RWPE2 (cell line): ENCODE measurements around the gene EPN2.

Experiments used
- ATAC-seq: fragments of 200-7000 bp; cut with Tn5 transposase; 3 replicates; pipeline ENCODE4 v1.9.1; 2021; ENCODE audit warnings: low read depth
- DNase-seq: peaks from one replicate; pipeline ENCODE4 v3.0.0-alpha.2; 2020; ENCODE audit warnings: low spot score
- H3K27ac ChIP-seq: fragments of 450-650 bp; 2 replicates; pipeline ENCODE4 v1.5.1; 2017; ENCODE audit warnings: mild to moderate bottlenecking; ENCODE audit not compliant: poor library complexity, severe bottlenecking
- H3K27me3 ChIP-seq: fragments of 250-450 bp; sonication (Bioruptor Pico); 2 replicates; pipeline ENCODE4 v1.5.1; 2021; ENCODE audit warnings: mild to moderate bottlenecking, moderate library complexity; ENCODE audit not compliant: insufficient read depth, poor library complexity, severe bottlenecking
- H3K36me3 ChIP-seq: fragments of 250-450 bp; sonication (Bioruptor Pico); 2 replicates; pipeline ENCODE4 v1.5.1; 2020; ENCODE audit warnings: low read depth, mild to moderate bottlenecking, moderate library complexity
- H3K4me1 ChIP-seq: fragments of 250-450 bp; sonication (Bioruptor Pico); 2 replicates; pipeline ENCODE4 v1.5.1; 2021; ENCODE audit warnings: mild to moderate bottlenecking, moderate library complexity; ENCODE audit not compliant: insufficient read depth, poor library complexity, severe bottlenecking
- H3K4me3 ChIP-seq: fragments of 250-450 bp; sonication (Bioruptor Pico); 2 replicates; pipeline ENCODE4 v1.5.1; 2021; ENCODE audit warnings: mild to moderate bottlenecking, moderate library complexity; ENCODE audit not compliant: severe bottlenecking
- H3K9me3 ChIP-seq: fragments of 250-450 bp; sonication (Bioruptor Pico); 2 replicates; pipeline ENCODE4 v1.5.1; 2021; ENCODE audit warnings: mild to moderate bottlenecking, moderate library complexity; ENCODE audit not compliant: severe bottlenecking
- TF ChIP-seq, protein P1 (sequence below): fragments of 450-650 bp; IDR thresholded peaks from one replicate; pipeline ENCODE4 v1.5.1; 2017; ENCODE audit warnings: mild to moderate bottlenecking, moderate library complexity; ENCODE audit not compliant: poor library complexity, severe bottlenecking

Gene EPN2

DNA sequence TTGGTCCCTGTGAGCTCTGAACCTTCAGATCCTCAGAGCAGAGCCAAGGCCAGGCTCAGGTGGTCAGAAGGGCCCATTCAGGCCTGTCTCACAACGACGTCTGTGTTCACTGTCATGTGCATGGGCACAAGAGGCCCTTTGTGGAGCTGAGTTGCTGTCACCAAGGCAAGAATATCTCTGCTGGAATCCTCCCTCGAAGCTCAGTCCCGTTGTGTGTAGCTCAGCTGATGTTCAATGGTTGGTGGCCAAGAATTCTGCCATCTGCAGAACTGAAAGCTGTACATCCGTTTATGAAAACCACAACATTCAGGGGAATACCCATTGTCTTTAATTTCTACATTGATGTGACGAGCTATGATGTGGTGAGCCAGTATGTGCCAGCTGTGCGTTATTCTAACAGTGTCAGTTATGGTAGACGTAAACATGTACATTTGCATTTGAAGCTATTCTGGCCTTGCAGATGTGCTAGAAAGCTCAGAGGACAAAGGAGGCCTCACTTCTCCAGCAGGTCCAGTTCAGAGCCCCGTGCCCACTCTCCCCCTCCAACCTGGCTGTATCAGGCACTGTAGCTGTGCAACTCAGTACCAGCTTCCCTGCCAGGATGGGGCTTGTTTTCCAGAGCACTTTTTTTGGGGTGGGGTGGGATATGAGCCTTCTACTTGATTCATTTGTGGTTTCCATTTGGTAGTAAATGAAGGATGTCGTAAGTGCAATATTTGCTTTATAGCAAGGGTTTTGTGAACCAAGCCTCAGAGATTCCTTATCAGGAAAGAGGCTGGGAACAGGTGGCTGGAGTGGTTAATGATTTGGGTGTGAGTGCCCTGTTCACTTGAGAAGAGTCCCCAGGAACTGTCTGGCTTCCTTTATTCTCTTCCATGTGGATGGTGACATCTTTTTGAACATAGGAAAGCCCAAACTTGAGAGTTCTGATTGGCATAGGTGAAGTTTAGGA is 69.3 kb downstream of the EPN2 start:
- Histone ChIP-seq H3K4me3 (no peak overlapping the region), H3K27me3 (no peaks in the 10 kb centered on the region), H3K9me3 (no peaks in the 10 kb centered on the region), H3K4me1 (peaks cover 5% of the 10 kb centered on the region), H3K36me3 (peaks cover 6% of the 10 kb centered on the region), H3K27ac (no peak overlapping the region)
- DNase-seq (no peak), ATAC-seq (no peak)
- TF ChIP-seq, protein P1, sequence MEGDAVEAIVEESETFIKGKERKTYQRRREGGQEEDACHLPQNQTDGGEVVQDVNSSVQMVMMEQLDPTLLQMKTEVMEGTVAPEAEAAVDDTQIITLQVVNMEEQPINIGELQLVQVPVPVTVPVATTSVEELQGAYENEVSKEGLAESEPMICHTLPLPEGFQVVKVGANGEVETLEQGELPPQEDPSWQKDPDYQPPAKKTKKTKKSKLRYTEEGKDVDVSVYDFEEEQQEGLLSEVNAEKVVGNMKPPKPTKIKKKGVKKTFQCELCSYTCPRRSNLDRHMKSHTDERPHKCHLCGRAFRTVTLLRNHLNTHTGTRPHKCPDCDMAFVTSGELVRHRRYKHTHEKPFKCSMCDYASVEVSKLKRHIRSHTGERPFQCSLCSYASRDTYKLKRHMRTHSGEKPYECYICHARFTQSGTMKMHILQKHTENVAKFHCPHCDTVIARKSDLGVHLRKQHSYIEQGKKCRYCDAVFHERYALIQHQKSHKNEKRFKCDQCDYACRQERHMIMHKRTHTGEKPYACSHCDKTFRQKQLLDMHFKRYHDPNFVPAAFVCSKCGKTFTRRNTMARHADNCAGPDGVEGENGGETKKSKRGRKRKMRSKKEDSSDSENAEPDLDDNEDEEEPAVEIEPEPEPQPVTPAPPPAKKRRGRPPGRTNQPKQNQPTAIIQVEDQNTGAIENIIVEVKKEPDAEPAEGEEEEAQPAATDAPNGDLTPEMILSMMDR, result no peak

DNA sequence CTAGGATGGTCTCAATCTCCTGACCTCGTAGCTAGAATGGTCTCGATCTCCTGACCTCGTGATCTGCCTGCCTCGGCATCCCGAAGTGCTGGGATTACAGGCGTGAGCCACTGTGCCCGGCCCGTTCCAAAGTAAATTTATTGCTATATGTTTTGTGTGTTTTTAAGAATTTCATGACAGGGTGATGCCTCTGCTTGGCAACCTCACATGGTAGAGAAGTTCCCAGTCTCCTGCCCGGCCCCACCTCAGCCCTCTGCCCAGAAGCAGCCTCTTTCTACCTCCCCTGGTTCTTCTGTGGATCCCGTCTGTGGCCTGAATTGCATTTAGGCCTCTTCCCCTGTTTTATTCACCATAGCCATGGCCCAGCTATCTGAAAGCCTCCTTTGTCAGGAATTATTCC is 70.4 kb downstream of the EPN2 start:
- Histone ChIP-seq H3K27me3 (no peaks in the 10 kb centered on the region), H3K27ac (no peak overlapping the region), H3K4me1 (peaks cover 8% of the 10 kb centered on the region), H3K36me3 (peaks cover 17% of the 10 kb centered on the region), H3K9me3 (no peaks in the 10 kb centered on the region), H3K4me3 (no peak overlapping the region)
- DNase-seq (no peak), ATAC-seq (no peak)
- TF ChIP-seq, protein P1, result no peak

DNA sequence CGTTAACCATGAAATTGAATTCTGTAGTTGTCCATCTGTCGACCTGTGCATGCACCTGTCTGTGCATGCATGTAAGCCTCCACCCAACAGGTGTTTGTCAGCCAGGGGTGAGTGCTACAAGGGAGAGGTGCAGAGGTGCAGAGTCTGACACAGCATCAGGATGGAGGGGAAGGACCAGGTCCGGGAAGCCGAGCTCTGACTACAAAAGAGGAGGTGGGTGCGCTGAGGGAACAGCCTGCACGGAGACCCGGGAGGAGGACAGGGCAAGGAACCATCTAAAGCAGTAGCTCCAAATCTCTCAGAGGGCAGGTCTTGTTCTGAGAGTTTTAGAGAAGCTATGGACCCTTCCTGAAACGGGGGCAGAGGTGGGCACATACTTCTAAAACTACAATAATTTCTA is 71.2 kb downstream of the EPN2 start:
- H3K27ac ChIP-seq, result no peak overlapping the region
- no peaks in the 10 kb centered on the region for H3K27me3 ChIP-seq
- DNase-seq (no peak), ATAC-seq (no peak)
- peaks cover 26% of the 10 kb centered on the region for H3K36me3 ChIP-seq
- no peak overlapping the region for H3K4me3 ChIP-seq
- H3K4me1 ChIP-seq, result peaks cover 8% of the 10 kb centered on the region
- H3K9me3 ChIP-seq, result no peaks in the 10 kb centered on the region
- TF ChIP-seq, protein P1, result no peak

DNA sequence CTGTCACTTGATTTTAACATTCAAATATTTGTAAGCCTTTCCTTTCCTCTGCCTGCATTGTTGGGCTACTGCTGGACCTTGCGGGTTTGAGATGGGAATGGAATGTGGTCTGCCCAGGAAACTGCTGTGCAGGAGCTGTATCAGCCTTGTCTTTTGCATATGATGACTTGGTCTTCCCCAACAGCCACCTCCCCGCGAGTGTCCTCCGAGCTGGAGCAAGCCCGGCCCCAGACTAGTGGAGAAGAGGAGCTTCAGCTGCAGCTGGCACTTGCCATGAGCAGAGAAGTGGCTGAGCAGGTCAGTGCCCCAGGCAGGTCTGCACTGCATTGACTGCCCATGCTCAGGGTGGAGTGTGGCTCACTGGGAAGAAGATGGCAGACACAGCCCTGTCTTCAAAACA is 72.5 kb downstream of the EPN2 start:
- TF ChIP-seq, protein P1, result no peak
- Histone ChIP-seq H3K4me3 (no peak overlapping the region), H3K27me3 (no peaks in the 10 kb centered on the region), H3K36me3 (peaks cover 39% of the 10 kb centered on the region), H3K9me3 (no peaks in the 10 kb centered on the region), H3K27ac (no peak overlapping the region), H3K4me1 (peaks cover 12% of the 10 kb centered on the region)
- DNase-seq, result no peak
- ATAC-seq, result no peak

DNA sequence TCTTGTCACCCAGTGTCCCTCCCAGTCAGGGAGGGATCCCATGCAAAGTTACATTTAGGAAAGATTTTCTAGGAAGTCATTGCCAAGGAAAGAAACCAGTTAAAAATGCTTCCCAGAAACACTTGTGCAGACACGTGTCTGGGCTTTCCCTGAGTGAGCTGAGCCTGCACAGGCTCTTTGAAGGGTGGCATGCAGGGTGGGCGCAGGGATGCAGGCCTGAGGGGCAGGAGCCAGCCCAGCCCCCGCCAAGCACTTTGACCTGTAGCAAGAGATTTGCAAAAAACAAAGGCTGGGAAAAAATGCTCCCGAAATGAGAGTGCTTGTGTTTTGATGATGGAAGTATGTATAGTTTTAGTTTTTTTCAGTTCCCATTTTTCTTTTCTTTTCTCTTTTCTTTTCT is 73.0 kb downstream of the EPN2 start:
- TF ChIP-seq, protein P1, result no peak
- Histone ChIP-seq H3K36me3 (peaks cover 43% of the 10 kb centered on the region), H3K4me3 (no peak overlapping the region), H3K27ac (no peak overlapping the region), H3K4me1 (peaks cover 12% of the 10 kb centered on the region), H3K27me3 (no peaks in the 10 kb centered on the region), H3K9me3 (no peaks in the 10 kb centered on the region)
- ATAC-seq (no peak), DNase-seq (no peak)
